HEK293 (cell line): ENCODE measurements around the gene WFDC1.

ENCODE experiments used
- CTCF ChIP-seq: fragments of 450-650 bp; formaldehyde crosslinking; IDR thresholded peaks from 2 replicates; pipeline ENCODE4 v1.5.1; 2016; ENCODE audit warnings: missing biosample characterization, missing genetic modification characterization
- YY1 ChIP-seq: fragments of 450-650 bp; formaldehyde crosslinking; IDR thresholded peaks from 2 replicates; pipeline ENCODE4 v1.5.1; 2018; ENCODE audit warnings: missing biosample characterization, missing genetic modification characterization
- ZNF23 ChIP-seq: fragments of 450-650 bp; formaldehyde crosslinking; IDR thresholded peaks from 2 replicates; pipeline ENCODE4 v1.5.1; 2016; ENCODE audit warnings: missing biosample characterization, missing genetic modification characterization, borderline replicate concordance
- ZNF274 ChIP-seq, 2 experiments: fragments of 200-500 bp in 1 of 2; fragments of 450-650 bp in 1 of 2; sonication (Bioruptor generic) in 1 of 2; formaldehyde crosslinking in 1 of 2; IDR thresholded peaks; 2 replicates each; pipeline versions ENCODE4 v1.5.1 to v1.6.1; 2014 to 2016; ENCODE audit warnings: borderline replicate concordance in 1 of 2, inconsistent platforms in 1 of 2, low read length in 1 of 2, missing biosample characterization in 1 of 2, missing genetic modification characterization in 1 of 2
- ZNF292 ChIP-seq: fragments of 450-650 bp; formaldehyde crosslinking; IDR thresholded peaks from 2 replicates; pipeline ENCODE4 v1.5.1; 2016; ENCODE audit warnings: low read depth, missing biosample characterization, missing genetic modification characterization, borderline replicate concordance
- ZNF354C ChIP-seq: fragments of 450-650 bp; formaldehyde crosslinking; IDR thresholded peaks from 2 replicates; pipeline ENCODE4 v1.5.1; 2016; ENCODE audit warnings: missing biosample characterization, missing genetic modification characterization, low read depth, borderline replicate concordance
- ZNF645 ChIP-seq: fragments of 450-650 bp; formaldehyde crosslinking; IDR thresholded peaks from 2 replicates; pipeline ENCODE4; 2016; ENCODE audit warnings: missing biosample characterization, missing genetic modification characterization
- TF ChIP-seq, protein P1 (sequence below): fragments of 450-650 bp; formaldehyde crosslinking; IDR thresholded peaks from 2 replicates; pipeline ENCODE4 v1.5.1; 2016; ENCODE audit warnings: missing biosample characterization, missing genetic modification characterization

DNA sequence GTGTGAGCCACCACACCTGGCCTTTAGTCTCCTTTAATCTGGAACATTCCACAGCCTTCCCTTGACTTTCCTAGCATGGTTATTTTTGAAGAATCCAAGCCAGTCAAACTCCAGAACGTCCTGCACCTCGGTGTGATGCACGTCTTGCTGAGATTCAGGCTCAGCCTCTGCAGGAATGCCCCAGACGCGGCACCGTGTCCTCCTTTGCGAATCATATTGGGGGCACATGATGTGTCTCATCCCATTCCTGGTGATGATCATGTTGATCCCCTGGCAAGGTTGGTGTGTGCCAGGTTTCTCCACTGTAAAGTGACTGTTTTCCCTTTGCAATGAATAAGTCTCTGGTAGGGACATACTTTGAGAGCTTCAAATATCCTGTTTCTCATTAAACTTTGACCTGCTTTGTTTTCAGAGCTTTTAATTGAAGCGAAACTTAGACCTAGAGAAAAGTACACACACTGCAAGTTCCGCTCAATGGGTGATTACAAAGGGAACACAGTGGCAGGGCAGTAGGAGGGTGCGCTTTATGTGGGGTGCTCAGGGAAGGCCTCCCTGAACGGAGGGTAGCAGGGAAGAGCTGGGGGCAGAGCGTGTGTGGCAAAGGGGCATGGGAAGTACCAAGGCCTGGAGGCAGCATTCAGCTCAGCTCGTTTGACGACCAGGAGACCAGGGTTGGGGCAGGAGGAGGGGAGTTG, 64.1 kb downstream of the WFDC1 start:
- no peak for TF ChIP-seq CTCF (tag by site-specific recombination)
- TF ChIP-seq, protein P1, sequence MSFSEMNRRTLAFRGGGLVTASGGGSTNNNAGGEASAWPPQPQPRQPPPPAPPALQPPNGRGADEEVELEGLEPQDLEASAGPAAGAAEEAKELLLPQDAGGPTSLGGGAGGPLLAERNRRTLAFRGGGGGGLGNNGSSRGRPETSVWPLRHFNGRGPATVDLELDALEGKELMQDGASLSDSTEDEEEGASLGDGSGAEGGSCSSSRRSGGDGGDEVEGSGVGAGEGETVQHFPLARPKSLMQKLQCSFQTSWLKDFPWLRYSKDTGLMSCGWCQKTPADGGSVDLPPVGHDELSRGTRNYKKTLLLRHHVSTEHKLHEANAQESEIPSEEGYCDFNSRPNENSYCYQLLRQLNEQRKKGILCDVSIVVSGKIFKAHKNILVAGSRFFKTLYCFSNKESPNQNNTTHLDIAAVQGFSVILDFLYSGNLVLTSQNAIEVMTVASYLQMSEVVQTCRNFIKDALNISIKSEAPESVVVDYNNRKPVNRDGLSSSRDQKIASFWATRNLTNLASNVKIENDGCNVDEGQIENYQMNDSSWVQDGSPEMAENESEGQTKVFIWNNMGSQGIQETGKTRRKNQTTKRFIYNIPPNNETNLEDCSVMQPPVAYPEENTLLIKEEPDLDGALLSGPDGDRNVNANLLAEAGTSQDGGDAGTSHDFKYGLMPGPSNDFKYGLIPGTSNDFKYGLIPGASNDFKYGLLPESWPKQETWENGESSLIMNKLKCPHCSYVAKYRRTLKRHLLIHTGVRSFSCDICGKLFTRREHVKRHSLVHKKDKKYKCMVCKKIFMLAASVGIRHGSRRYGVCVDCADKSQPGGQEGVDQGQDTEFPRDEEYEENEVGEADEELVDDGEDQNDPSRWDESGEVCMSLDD (tag by site-specific recombination) = no peak
- no peak for TF ChIP-seq ZNF354C (tag by site-specific recombination)
- TF ChIP-seq ZNF23 = no peak
- no peak for TF ChIP-seq ZNF274 (IDR thresholded peaks at IDR 0.05; ENCODE audit: low read length)
- no peak for TF ChIP-seq ZNF274 (tag by site-specific recombination; IDR thresholded peaks at IDR 0.05; ENCODE audit: borderline replicate concordance)
- TF ChIP-seq ZNF292 (tag by site-specific recombination) = no peak
- no peak for TF ChIP-seq YY1 (tag by site-specific recombination)
- TF ChIP-seq ZNF645 (tag by site-specific recombination) = no peak
